ENCODE results near the gene HERPUD1. TPM values are rescaled to one million over a fixed set of nuclear protein-coding genes. Genes with fewer than 3 reads are reported as not detected.
A peak's percentile ranks its signal among the peaks of the same experiment; 100 is the strongest.

HERPUD1 gene
- total and polyA plus RNA-seq, 2 of the 8 experiments (the other 6 are each of a cell fraction or from before 2014, with no cell fraction given), result 23.3 to 34.7 TPM

- H3K79me2 ChIP-seq (ENCODE audit: control insufficient read depth in 1 of 2, insufficient read depth in 2 of 2, low read length in 2 of 2), result no peaks in the 10 kb centered on the region
- no peak within 1 kb of the TSS for H2BK15ac ChIP-seq (ENCODE audit: low read length)
- H3K18ac ChIP-seq (ENCODE audit: extremely low read depth, low read length), result no peak within 1 kb of the TSS
- H2BK5ac ChIP-seq (ENCODE audit: low read depth, low read length), result no peak within 1 kb of the TSS
- H3K9me3 ChIP-seq (ENCODE audit: insufficient read depth in 2 of 2, low read depth in 1 of 2, low read length in 1 of 2), result no peaks in the 10 kb centered on the region
- no peak within 1 kb of the TSS for H2BK12ac ChIP-seq (ENCODE audit: low read depth, low read length)
- H3K23me2 ChIP-seq (ENCODE audit: low read depth, low read length), result no peaks in the 10 kb centered on the region
- ChIA-PET POLR2A (ENCODE audit: partially characterized antibody) (no interaction called here), CTCF (ENCODE audit: partially characterized antibody) (interaction anchor here (0.8 to 5.2 kb wide), 9 partner anchors 9 to 338 kb away, joined by 3 to 38 read pairs (median 4); no protein-coding TSS in a partner anchor)
- H3K56ac ChIP-seq (replicated peaks; ENCODE audit: insufficient read length, low read depth, low read length), result no peak within 1 kb of the TSS
- FAIRE-seq (no peak), DNase-seq (ENCODE audit: low read depth in 1 of 2, low spot score in 2 of 2) (no peak)
- no peak within 1 kb of the TSS for H2BK20ac ChIP-seq (ENCODE audit: low read length)
- no peak within 1 kb of the TSS for H3K14ac ChIP-seq (ENCODE audit: insufficient read length)
- H4K20me1 ChIP-seq (replicated peaks in 1 of 2; ENCODE audit: control insufficient read depth in 1 of 2, insufficient read depth in 2 of 2, low read length in 2 of 2), result no peaks in the 10 kb centered on the region
- no peak within 1 kb of the TSS for H4K5ac ChIP-seq (ENCODE audit: insufficient read length, low read depth, low read length)
- no peak within 1 kb of the TSS for H2AFZ ChIP-seq (ENCODE audit: low read length)
- no peak within 1 kb of the TSS for H3K4ac ChIP-seq (replicated peaks; ENCODE audit: insufficient read length, low read depth, low read length)
- WGBS, 2 experiments (ENCODE audit: extremely low coverage in 1 of 2, insufficient coverage in 1 of 2, insufficient read length in 1 of 2, insufficient replicate concordance in 2 of 2, low coverage in 1 of 2, low lambda C conversion rate in 2 of 2, missing lambda C conversion rate in 1 of 2), result 91% methylated on average over 12 of the region's 12 CpGs; no CpG with 5 or more reads in 1 of the 2 experiments
- H3K23ac ChIP-seq (ENCODE audit: insufficient read length), result no peak within 1 kb of the TSS
- H4K8ac ChIP-seq (ENCODE audit: extremely low read depth, insufficient read depth, low read length), result peak within 1 kb of the TSS; percentile 41; the same call in 1 of the 2 replicates
- no peak within 1 kb of the TSS for H3K9ac ChIP-seq (replicated peaks in 1 of 4; ENCODE audit: extremely low read depth in 1 of 4, low read depth in 3 of 4, low read length in 3 of 4)
- H3K4me3 ChIP-seq (ENCODE audit: extremely low read depth in 1 of 4, insufficient read depth in 2 of 4, low read depth in 3 of 4, low read length in 4 of 4), result no peak within 1 kb of the TSS
- no peak within 1 kb of the TSS for H4K91ac ChIP-seq (replicated peaks; ENCODE audit: insufficient read length, low read length)
- H3K4me2 ChIP-seq (ENCODE audit: insufficient read depth in 1 of 2, low read depth in 2 of 2, low read length in 2 of 2), result no peak within 1 kb of the TSS
- H2BK120ac ChIP-seq (replicated peaks; ENCODE audit: low read depth, low read length), result no peak within 1 kb of the TSS
- H3K27me3 ChIP-seq (replicated peaks in 1 of 4; ENCODE audit: control insufficient read depth in 3 of 4, extremely low read depth in 1 of 4, insufficient read depth in 3 of 4, low read length in 3 of 4), result no peaks in the 10 kb centered on the region
- peaks cover 0 to 2% (median 1%) of the 10 kb centered on the region in 4 experiments; a peak in 4 of 7 replicates for H3K4me1 ChIP-seq (replicated peaks in 1 of 4; ENCODE audit: control insufficient read depth in 3 of 4, insufficient read depth in 4 of 4, low read length in 3 of 4)
- no peak within 1 kb of the TSS for H2AK5ac ChIP-seq (ENCODE audit: low read depth, low read length)
- H3K79me1 ChIP-seq (ENCODE audit: low read depth, low read length), result no peaks in the 10 kb centered on the region
- H3K36me3 ChIP-seq (ENCODE audit: control insufficient read depth in 2 of 4, insufficient read depth in 4 of 4, low read length in 3 of 4), result no peaks in the 10 kb centered on the region
- H3K27ac ChIP-seq (ENCODE audit: low read depth, low read length), result no peak within 1 kb of the TSS
- no peak for TF ChIP-seq CREB1 (IDR thresholded peaks at IDR 0.05)
- no peak for TF ChIP-seq RFX5 (IDR thresholded peaks at IDR 0.05; ENCODE audit: borderline replicate concordance, low read depth, low read length)
- no peak for TF ChIP-seq MAX (IDR thresholded peaks at IDR 0.05)
- TF ChIP-seq SAP30 (IDR thresholded peaks at IDR 0.05; ENCODE audit: insufficient read depth, insufficient replicate concordance, low read length), result no peak
- TF ChIP-seq TBP (IDR thresholded peaks at IDR 0.05; ENCODE audit: low read depth, low read length), result no peak
- no peak for TF ChIP-seq RBBP5 (IDR thresholded peaks at IDR 0.05; ENCODE audit: borderline replicate concordance, low read depth, low read length)
These were observed 29.9 kb downstream of the HERPUD1 start, which contains the start of gene CETP for GRCh38 chr16:56961851-56962281. CETP (plus strand) TSS chr16:56961950; CDS start chr16:56961980, 30 bp downstream.
